GM12878 (cell line): ENCODE data around the gene RAB25. TPM values are rescaled to one million over a fixed set of nuclear protein-coding genes. Genes with fewer than 3 reads are reported as not detected.

Experiments used
- BCL11A ChIP-seq: IDR thresholded peaks from 2 replicates; pipeline ENCODE4 v1.6.1; 2011; ENCODE audit warnings: low read depth, low read length
- BHLHE40 ChIP-seq, 2 experiments: fragments of 450-650 bp in 1 of 2; IDR thresholded peaks; 2 replicates each; pipeline ENCODE4 v1.6.1; 2011 to 2017; ENCODE audit warnings: low read depth in 2 of 2, borderline replicate concordance in 1 of 2, improper control_type of control experiment in 1 of 2, low read length in 1 of 2, mild to moderate bottlenecking in 1 of 2
- CTCF ChIP-seq, 3 experiments: IDR thresholded peaks in 2 of 3; conservative IDR thresholded peaks in 1 of 3; 2 replicates each; pipeline ENCODE4 v1.5.1; 2011; ENCODE audit warnings: low read depth in 3 of 3, low read length in 3 of 3, mild to moderate bottlenecking in 3 of 3, control low read depth in 2 of 3, moderate library complexity in 2 of 3, inconsistent platforms in 1 of 3, mixed read lengths in 1 of 3; ENCODE audit not compliant: control insufficient read depth in 2 of 3, insufficient read depth in 1 of 3; ENCODE audit errors: extremely low read depth in 1 of 3
- NFIC ChIP-seq: IDR thresholded peaks from 2 replicates; pipeline ENCODE4 v1.6.1; 2012; ENCODE audit warnings: low read depth, mild to moderate bottlenecking, inconsistent platforms, low read length, moderate library complexity
- NFYA ChIP-seq: IDR thresholded peaks from 2 replicates; pipeline ENCODE4 v1.6.1; 2011; ENCODE audit warnings: low read depth, mild to moderate bottlenecking, low read length, improper control_type of control experiment, borderline replicate concordance
- POLR2A ChIP-seq: IDR thresholded peaks from 2 replicates; pipeline ENCODE4 v1.6.1; 2011; ENCODE audit warnings: low read depth, mild to moderate bottlenecking, low read length
- RAD21 ChIP-seq: IDR thresholded peaks from 2 replicates; pipeline ENCODE4 v1.6.1; 2011; ENCODE audit warnings: mild to moderate bottlenecking, low read depth, low read length, moderate library complexity; ENCODE audit not compliant: insufficient read depth
- RELA ChIP-seq: fragments of 450-650 bp; IDR thresholded peaks from 2 replicates; pipeline ENCODE4 v1.8.0; 2014; ENCODE audit warnings: borderline replicate concordance; ENCODE audit not compliant: partially characterized antibody
- SMARCA5 ChIP-seq: fragments of 450-650 bp; IDR thresholded peaks from 2 replicates; pipeline ENCODE4 v1.6.1; 2017; ENCODE audit warnings: mild to moderate bottlenecking
- SP1 ChIP-seq: IDR thresholded peaks from one replicate; pipeline ENCODE4 v1.6.1; 2011; ENCODE audit warnings: low read depth, low read length
- SREBF2 ChIP-seq: IDR thresholded peaks from 2 replicates; pipeline ENCODE4 v1.6.1; 2012; ENCODE audit warnings: mild to moderate bottlenecking, low read length
- SRF ChIP-seq, 2 experiments: IDR thresholded peaks; 2 replicates each; pipeline ENCODE4 v1.6.1; 2011; ENCODE audit warnings: low read depth in 2 of 2, low read length in 2 of 2, mild to moderate bottlenecking in 1 of 2, moderate library complexity in 1 of 2
- TBL1XR1 ChIP-seq: IDR thresholded peaks from 2 replicates; pipeline ENCODE4 v1.6.1; 2012; ENCODE audit warnings: low read depth, low read length, improper control_type of control experiment
- ZNF207 ChIP-seq: fragments of 450-650 bp; IDR thresholded peaks from 2 replicates; pipeline ENCODE4 v1.6.1; 2014; ENCODE audit warnings: antibody characterized with exemption, mild to moderate bottlenecking, borderline replicate concordance
- polyA plus RNA-seq, 11 experiments: library from polyadenylated mRNA; depleted of rRNA in 4 of 11; unstranded in 6 of 11; stranded (reverse) in 5 of 11; fragments of >200 nt; fragmentation: Nextera tagmentation in 4 of 11; fragmentation: Illumina TruSeq in 1 of 11; extraction: Ambion mirVana in 4 of 11; extraction: Trizol in 1 of 11; gene quantifications; 1 replicate in 1 of 11; 2 replicates in 10 of 11; pipeline versions ENCODE4 v1.2.1 to v1.2.3, GENCODE V29; 2011 to 2016; ENCODE audit warnings: inconsistent platforms in 2 of 11, missing spikeins in 2 of 11, low read depth in 1 of 11
- total RNA-seq, 4 experiments: library from RNA; depleted of rRNA in 3 of 4; stranded (reverse); fragments of >200 nt in 3 of 4; fragmentation: Illumina TruSeq in 1 of 4; extraction: Trizol in 1 of 4; gene quantifications; 2 replicates each; pipeline versions ENCODE4 v1.2.1 to v1.2.3, GENCODE V29; 2013 to 2021
- TF ChIP-seq, protein P1 (sequence below): fragments of 450-650 bp; IDR thresholded peaks from 2 replicates; pipeline ENCODE4 v1.6.1; 2018; ENCODE audit warnings: mild to moderate bottlenecking, low read depth, moderate library complexity; ENCODE audit not compliant: partially characterized antibody
- TF ChIP-seq, protein P2 (sequence below): IDR thresholded peaks from 2 replicates; pipeline ENCODE4 v1.6.1; 2012; ENCODE audit warnings: improper control_type of control experiment, low read depth, low read length; ENCODE audit not compliant: insufficient replicate concordance

RAB25 gene
- total and polyA plus RNA-seq, 10 of the 15 experiments (the other 5 are each of a cell fraction or from before 2014, with no cell fraction given), result 0.16 to 0.36 (median 0.22) TPM; not detected in 7

DNA sequence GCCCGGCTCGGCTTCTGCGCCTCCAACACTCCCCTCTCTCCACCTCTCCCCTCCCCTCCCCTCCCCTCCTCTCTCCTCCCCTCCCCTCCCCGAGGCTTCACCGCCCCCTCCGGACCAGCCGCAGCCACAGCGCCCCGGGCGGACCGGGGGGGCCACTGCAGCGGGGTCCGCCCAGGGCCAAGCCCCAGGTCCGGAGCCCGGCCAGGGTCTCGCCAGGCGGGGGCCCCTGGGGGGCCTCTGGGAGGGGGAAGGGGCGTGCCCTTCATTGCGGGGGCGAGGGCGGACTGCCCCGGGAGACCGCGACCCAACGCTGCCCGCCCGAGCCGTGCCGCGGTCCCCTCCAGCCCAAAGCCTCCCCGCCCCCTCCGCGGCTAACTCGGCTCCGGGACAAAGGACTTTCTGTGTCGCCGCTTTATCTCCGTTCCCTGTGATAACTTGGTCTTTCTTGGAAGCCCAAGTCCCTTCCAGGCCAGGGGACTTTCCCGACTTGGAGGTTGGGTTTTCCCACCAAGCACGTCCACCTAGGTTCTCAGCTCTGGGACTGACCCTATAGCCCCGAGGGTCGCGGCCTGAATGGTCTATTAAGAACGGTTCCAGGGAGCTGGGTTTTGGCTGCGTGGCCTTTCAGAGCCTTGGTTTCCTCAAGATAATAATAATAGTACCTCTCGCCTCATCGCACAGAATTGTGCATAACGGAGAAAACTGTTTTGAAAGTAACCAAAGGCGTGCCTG is 7.0 kb upstream of the RAB25 start, which contains the start of gene UBQLN4 (continued):
- TF ChIP-seq RELA (no peak), POLR2A (peak; percentile 53; the same call in 1 of the 2 replicates), CTCF (IDR thresholded peaks at IDR 0.05 in 2 of 3, conservative IDR thresholded peaks at IDR 0.05 in 1 of 3; ENCODE audit: control insufficient read depth in 2 of 3, extremely low read depth in 1 of 3, insufficient read depth in 1 of 3, low read depth in 3 of 3, low read length in 3 of 3) (peak; percentile 57 to 78 (median 62)), SRF (IDR thresholded peaks at IDR 0.05; ENCODE audit: low read depth in 2 of 2, low read length in 2 of 2) (no peak), RAD21 (peak; percentile 42), BCL11A (no peak), BHLHE40 (IDR thresholded peaks at IDR 0.05; ENCODE audit: borderline replicate concordance in 1 of 2, low read depth in 2 of 2, low read length in 1 of 2) (peak in 1 of 2 experiments; percentile 52; a peak in 1 of 4 replicates), SMARCA5 (no peak), NFIC (peak; percentile 48; the same call in 1 of the 2 replicates), SP1 (no peak), SREBF2 (no peak), ZNF207 (no peak), NFYA (no peak), TBL1XR1 (no peak)
- TF ChIP-seq, protein P1, sequence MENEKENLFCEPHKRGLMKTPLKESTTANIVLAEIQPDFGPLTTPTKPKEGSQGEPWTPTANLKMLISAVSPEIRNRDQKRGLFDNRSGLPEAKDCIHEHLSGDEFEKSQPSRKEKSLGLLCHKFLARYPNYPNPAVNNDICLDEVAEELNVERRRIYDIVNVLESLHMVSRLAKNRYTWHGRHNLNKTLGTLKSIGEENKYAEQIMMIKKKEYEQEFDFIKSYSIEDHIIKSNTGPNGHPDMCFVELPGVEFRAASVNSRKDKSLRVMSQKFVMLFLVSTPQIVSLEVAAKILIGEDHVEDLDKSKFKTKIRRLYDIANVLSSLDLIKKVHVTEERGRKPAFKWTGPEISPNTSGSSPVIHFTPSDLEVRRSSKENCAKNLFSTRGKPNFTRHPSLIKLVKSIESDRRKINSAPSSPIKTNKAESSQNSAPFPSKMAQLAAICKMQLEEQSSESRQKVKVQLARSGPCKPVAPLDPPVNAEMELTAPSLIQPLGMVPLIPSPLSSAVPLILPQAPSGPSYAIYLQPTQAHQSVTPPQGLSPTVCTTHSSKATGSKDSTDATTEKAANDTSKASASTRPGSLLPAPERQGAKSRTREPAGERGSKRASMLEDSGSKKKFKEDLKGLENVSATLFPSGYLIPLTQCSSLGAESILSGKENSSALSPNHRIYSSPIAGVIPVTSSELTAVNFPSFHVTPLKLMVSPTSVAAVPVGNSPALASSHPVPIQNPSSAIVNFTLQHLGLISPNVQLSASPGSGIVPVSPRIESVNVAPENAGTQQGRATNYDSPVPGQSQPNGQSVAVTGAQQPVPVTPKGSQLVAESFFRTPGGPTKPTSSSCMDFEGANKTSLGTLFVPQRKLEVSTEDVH, result no peak
- TF ChIP-seq, protein P2, sequence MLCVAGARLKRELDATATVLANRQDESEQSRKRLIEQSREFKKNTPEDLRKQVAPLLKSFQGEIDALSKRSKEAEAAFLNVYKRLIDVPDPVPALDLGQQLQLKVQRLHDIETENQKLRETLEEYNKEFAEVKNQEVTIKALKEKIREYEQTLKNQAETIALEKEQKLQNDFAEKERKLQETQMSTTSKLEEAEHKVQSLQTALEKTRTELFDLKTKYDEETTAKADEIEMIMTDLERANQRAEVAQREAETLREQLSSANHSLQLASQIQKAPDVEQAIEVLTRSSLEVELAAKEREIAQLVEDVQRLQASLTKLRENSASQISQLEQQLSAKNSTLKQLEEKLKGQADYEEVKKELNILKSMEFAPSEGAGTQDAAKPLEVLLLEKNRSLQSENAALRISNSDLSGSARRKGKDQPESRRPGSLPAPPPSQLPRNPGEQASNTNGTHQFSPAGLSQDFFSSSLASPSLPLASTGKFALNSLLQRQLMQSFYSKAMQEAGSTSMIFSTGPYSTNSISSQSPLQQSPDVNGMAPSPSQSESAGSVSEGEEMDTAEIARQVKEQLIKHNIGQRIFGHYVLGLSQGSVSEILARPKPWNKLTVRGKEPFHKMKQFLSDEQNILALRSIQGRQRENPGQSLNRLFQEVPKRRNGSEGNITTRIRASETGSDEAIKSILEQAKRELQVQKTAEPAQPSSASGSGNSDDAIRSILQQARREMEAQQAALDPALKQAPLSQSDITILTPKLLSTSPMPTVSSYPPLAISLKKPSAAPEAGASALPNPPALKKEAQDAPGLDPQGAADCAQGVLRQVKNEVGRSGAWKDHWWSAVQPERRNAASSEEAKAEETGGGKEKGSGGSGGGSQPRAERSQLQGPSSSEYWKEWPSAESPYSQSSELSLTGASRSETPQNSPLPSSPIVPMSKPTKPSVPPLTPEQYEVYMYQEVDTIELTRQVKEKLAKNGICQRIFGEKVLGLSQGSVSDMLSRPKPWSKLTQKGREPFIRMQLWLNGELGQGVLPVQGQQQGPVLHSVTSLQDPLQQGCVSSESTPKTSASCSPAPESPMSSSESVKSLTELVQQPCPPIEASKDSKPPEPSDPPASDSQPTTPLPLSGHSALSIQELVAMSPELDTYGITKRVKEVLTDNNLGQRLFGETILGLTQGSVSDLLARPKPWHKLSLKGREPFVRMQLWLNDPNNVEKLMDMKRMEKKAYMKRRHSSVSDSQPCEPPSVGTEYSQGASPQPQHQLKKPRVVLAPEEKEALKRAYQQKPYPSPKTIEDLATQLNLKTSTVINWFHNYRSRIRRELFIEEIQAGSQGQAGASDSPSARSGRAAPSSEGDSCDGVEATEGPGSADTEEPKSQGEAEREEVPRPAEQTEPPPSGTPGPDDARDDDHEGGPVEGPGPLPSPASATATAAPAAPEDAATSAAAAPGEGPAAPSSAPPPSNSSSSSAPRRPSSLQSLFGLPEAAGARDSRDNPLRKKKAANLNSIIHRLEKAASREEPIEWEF, result no peak
